ENCODE measurements around the gene CDH13.

- TF ChIP-seq CTCF (IDR thresholded peaks at IDR 0.05; ENCODE audit: poor library complexity): no peak
- no peak for TF ChIP-seq EZH2 (IDR thresholded peaks at IDR 0.05; ENCODE audit: borderline replicate concordance)
Observed at GRCh38 chr16:82954224-82954929, 327.6 kb downstream of the CDH13 start.

All from hepatocyte (in vitro differentiated cells).